Activated B cell treated with CpG ODN at 0.5 μM for 24 hours (primary cell): ENCODE data around the gene CFC1. TPM values are rescaled to one million over a fixed set of nuclear protein-coding genes. Genes with fewer than 3 reads are reported as not detected.
"Not testable (repeated sequence)": the region's sequence is repeated elsewhere in the genome, so short reads cannot be mapped to it uniquely, and the experiment has no call there.

Experiments
- ATAC-seq: fragments of 200-7000 bp; cut with Tn5 transposase; one replicate; pipeline ENCODE4 v1.10.0; 2021; ENCODE audit warnings: low read depth, mild to moderate bottlenecking, moderate library complexity
- CTCF ChIA-PET: fragments of 350-600 bp; sonication (Branson Sonifier 250); formaldehyde crosslinking; loops from one replicate; lab custom pipeline; 2021; ENCODE audit warnings: antibody characterized with exemption; lab: Charles Lee
- POLR2A ChIA-PET: fragments of 350-600 bp; sonication (Branson Sonifier 250); formaldehyde crosslinking; loops from one replicate; lab custom pipeline; 2021; ENCODE audit warnings: antibody characterized with exemption; lab: Charles Lee
- DNase-seq: peaks from one replicate; pipeline ENCODE4 v3.0.0; 2022
- H3K27ac Mint-ChIP-seq: one replicate; pipeline ENCODE4 v1.8.0; 2020; ENCODE audit warnings: mixed read lengths
- H3K27me3 Mint-ChIP-seq: one replicate; pipeline ENCODE4 v1.8.0; 2021; ENCODE audit warnings: mixed read lengths
- H3K36me3 Mint-ChIP-seq: one replicate; pipeline ENCODE4 v1.8.0; 2021; ENCODE audit warnings: low read depth, mixed read lengths
- H3K4me1 Mint-ChIP-seq: one replicate; pipeline ENCODE4 v1.8.0; 2021; ENCODE audit warnings: mixed read lengths
- H3K4me3 Mint-ChIP-seq: one replicate; pipeline ENCODE4 v1.8.0; 2020; ENCODE audit warnings: mild to moderate bottlenecking, mixed read lengths
- H3K9me3 Mint-ChIP-seq: one replicate; pipeline ENCODE4 v1.8.0; 2020; ENCODE audit warnings: mixed read lengths
- intact Hi-C: fragments of 100-400 bp; cut with micrococcal nuclease; formaldehyde crosslinking; loops from one replicate; pipeline ENCODE4 v1.15.1; 2024
- total RNA-seq: library from RNA; stranded (reverse); gene quantifications from 2 replicates; pipeline ENCODE4 v1.2.3, GENCODE V29; 2022

The CFC1 gene
- total RNA-seq, 1 donor from 2014 or later: not detected

DNA sequence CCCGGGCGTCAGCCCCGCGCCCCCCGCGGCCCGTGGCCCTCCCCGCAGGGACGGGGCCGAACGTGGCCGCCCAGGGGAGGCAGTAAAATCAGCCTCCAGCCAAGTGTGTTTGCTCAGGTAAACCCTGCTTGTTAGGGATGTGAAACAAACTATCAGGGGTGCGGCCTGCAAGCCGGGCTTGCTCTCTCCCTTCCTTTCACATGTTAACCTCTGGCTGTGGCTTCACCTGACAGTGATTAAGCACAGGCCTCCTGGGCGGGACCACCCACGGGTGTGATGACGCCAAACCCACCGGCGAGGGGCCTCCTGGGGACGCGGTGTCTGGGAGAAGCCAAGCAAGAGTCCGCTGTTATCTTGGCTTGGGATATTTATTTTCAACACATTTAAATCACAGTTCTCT lies 1.4 kb downstream of the CFC1 start:
- not testable (repeated sequence) for H3K4me1 Mint-ChIP-seq, H3K27me3 Mint-ChIP-seq

DNA sequence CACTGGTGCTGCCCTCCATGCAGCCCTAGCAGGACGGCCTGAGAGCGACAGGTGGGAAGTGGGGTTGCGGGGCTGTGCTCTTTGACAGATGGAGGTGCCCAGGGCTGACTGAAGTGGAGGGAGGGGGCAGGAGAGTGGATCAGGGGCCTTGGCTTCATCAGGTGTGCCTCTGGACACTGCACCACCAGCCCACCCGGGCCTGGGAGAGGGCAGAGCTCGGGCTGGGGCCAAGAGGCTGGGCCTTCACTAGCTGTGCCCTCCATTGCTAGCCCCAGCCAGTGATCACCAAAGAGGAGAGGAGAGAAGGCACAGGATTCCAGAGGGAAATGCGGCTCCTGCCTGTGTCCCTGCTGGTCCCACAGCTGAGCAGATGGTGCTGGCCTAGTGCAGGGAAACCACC lies 2.6 kb downstream of the CFC1 start:
- intact Hi-C loops, ATAC-seq, H3K36me3 Mint-ChIP-seq, POLR2A ChIA-PET, H3K27ac Mint-ChIP-seq, H3K9me3 Mint-ChIP-seq, DNase-seq, H3K4me1 Mint-ChIP-seq, H3K4me3 Mint-ChIP-seq, H3K27me3 Mint-ChIP-seq, CTCF ChIA-PET: not testable (repeated sequence)

More for the DNA sequence above, 1.4 kb downstream of the CFC1 start:
- H3K27ac Mint-ChIP-seq, H3K9me3 Mint-ChIP-seq, DNase-seq, intact Hi-C loops, H3K36me3 Mint-ChIP-seq, CTCF ChIA-PET, POLR2A ChIA-PET, ATAC-seq, H3K4me3 Mint-ChIP-seq: not testable (repeated sequence)

DNA sequence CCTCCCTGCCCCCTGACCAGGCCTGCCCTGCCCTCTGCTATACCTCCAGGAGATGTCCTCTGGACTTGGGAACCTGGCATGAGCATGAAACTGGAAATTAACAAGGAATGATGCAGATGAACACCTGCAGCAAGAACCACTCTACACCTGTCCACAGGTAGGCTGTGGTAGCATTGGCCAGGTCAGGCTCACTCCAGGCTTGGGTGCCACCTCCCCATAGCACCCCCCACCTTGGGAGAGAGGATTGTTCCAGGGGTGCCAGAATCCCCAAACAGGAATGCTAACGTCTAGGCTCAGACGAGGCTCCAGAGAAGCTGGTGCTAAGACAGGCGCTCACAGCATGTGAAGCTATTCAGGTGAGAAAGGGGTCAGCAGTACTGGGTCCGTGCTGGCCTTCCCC lies 5.4 kb downstream of the CFC1 start:
- CTCF ChIA-PET, ATAC-seq, DNase-seq, H3K9me3 Mint-ChIP-seq, H3K27me3 Mint-ChIP-seq, H3K36me3 Mint-ChIP-seq, POLR2A ChIA-PET, H3K4me1 Mint-ChIP-seq, intact Hi-C loops, H3K4me3 Mint-ChIP-seq, H3K27ac Mint-ChIP-seq: not testable (repeated sequence)

DNA sequence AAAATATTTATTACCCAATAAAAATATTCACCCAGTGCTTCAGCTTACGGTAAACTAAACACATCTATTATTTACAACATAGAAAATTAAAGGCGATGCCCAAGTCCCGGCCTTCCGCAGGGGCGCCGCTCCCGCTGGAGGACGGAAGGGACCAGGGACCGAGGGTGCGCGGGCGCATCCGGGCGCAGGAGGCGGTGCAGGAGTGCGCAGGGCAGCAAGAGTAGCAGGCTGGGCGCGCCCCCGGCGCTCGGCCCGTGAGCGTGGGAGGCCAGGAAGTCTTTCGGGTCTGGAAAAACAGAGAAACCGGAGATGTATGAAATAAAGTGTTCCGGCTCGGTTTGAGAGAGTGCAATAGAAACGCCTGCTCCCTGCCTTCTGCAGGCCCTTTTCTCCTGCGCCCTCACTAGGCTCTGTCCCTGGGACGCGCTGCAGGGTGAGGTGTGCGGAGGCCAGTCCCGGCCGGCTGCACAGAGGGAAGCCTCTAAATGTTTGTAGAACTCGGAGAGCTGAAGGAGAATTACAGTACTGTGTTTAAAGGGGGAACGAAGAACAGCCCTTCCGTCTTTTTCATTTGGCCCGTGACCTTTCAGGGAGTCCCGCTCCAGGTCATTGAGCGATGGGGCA lies 6.5 kb downstream of the CFC1 start:
- POLR2A ChIA-PET, H3K9me3 Mint-ChIP-seq, CTCF ChIA-PET, H3K27ac Mint-ChIP-seq, H3K4me1 Mint-ChIP-seq, H3K4me3 Mint-ChIP-seq, DNase-seq, intact Hi-C loops, ATAC-seq, H3K27me3 Mint-ChIP-seq, H3K36me3 Mint-ChIP-seq: not testable (repeated sequence)

DNA sequence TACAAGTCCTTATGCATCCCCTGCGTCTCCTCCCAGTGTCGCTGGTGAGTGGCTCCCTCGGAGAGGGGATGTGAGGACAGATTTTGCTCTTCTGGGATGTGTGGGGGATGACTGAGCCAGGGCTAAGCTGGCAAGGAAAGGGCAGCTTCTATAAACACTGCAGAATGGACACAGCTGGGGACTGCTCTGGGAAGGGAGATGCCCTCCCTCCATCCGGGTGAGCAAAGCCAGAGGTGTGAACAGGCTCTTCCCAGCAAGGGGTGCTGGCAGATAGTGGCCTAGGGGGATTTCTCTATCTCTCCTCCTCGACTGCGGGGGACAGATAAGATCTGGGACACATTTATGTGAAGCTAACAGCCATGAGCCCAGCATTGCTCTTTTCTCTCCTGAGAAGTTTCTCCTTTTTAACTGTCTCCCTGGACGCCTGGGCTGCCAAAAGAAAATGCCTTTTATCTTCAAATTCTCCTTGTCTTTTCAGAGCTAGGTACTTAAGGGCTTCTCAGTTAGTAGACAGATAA lies 8.5 kb downstream of the CFC1 start:
- H3K9me3 Mint-ChIP-seq, H3K4me1 Mint-ChIP-seq, H3K4me3 Mint-ChIP-seq, ATAC-seq, POLR2A ChIA-PET, intact Hi-C loops, DNase-seq, H3K27me3 Mint-ChIP-seq, H3K27ac Mint-ChIP-seq, H3K36me3 Mint-ChIP-seq, CTCF ChIA-PET: not testable (repeated sequence)

- not testable (repeated sequence) for H3K27ac Mint-ChIP-seq
Observed at GRCh38 chr2:130590170-130590841, 9.1 kb downstream of the CFC1 start.

GRCh38 chr2:130588688-130589458 lies 10.5 kb downstream of the CFC1 start:
- DNase-seq, H3K36me3 Mint-ChIP-seq, H3K9me3 Mint-ChIP-seq, H3K27ac Mint-ChIP-seq, H3K4me3 Mint-ChIP-seq, H3K4me1 Mint-ChIP-seq, intact Hi-C loops, CTCF ChIA-PET, H3K27me3 Mint-ChIP-seq, POLR2A ChIA-PET: not testable (repeated sequence)
- peak; percentile 84 for ATAC-seq

More at GRCh38 chr2:130590170-130590841, 9.1 kb downstream of the CFC1 start:
- H3K27me3 Mint-ChIP-seq, DNase-seq, CTCF ChIA-PET, H3K4me1 Mint-ChIP-seq, H3K36me3 Mint-ChIP-seq, H3K4me3 Mint-ChIP-seq, H3K9me3 Mint-ChIP-seq, intact Hi-C loops, ATAC-seq, POLR2A ChIA-PET: not testable (repeated sequence)

DNA sequence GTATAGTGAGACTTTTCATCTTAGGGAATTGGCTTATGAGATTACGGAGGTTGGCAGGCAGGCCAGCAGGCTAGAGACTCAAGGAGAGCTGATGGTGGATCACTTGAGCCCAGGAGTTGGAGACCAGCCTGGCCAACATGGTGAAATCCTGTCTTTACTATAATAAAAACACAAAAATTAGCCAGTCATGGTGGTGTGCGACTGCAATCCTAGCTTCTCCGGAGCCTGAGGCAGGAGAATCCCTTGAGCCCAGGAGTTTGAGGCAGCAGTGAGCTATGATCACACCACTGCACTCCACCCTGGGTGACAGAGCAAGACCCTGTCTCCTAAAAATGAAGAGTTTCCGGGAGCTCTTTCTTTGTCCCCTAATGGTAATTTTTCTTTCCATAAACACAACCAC lies 14.6 kb downstream of the CFC1 start:
- H3K36me3 Mint-ChIP-seq, H3K9me3 Mint-ChIP-seq, POLR2A ChIA-PET: not testable (repeated sequence)

DNA sequence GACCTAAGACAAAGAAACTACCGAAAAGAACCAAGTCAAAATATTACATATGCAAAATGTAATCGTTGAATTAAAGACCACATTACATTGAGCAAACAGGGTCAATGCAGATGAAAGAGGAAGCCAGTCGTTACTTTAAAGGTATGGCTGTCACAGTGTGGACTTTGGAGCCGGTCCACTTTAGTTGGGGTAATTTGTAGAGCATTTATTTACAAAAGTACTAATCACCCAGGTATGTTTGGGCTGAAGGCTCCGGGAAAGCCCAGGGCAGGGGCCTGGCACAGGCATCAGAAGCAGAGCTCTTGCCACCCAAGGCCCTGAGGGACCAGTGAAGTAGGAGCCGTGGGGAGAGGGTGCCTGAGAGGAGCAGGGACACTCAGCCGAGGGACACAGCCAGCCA lies 15.8 kb downstream of the CFC1 start:
- ATAC-seq, POLR2A ChIA-PET, intact Hi-C loops, H3K4me1 Mint-ChIP-seq, CTCF ChIA-PET, H3K9me3 Mint-ChIP-seq, DNase-seq, H3K27ac Mint-ChIP-seq, H3K27me3 Mint-ChIP-seq, H3K36me3 Mint-ChIP-seq, H3K4me3 Mint-ChIP-seq: not testable (repeated sequence)

More for the DNA sequence above, 14.6 kb downstream of the CFC1 start:
- H3K27me3 Mint-ChIP-seq, H3K4me1 Mint-ChIP-seq, H3K4me3 Mint-ChIP-seq, CTCF ChIA-PET, ATAC-seq, DNase-seq, intact Hi-C loops, H3K27ac Mint-ChIP-seq: not testable (repeated sequence)

DNA sequence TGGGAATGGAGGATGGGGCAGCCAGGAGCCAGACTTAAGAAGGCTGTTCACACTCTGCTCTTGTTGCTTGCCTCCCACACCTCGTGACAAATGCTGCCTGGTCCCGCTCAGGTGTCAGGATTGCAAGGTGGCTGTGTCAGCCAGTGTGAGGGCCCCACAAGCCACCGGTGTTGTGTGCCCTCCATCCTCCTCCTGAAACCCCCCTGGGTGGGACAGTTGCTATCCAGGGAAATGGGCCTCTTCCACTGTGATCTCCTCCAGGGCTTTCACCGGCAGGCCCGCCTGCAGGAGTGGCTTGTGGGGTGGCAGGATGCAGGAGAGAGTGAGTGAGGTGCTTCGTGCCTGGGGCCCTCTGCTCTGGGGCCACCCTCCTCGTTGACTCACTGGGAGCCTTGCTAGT lies 16.4 kb downstream of the CFC1 start:
- H3K9me3 Mint-ChIP-seq, intact Hi-C loops: not testable (repeated sequence)

GRCh38 chr2:130581491-130581890 lies 17.9 kb downstream of the CFC1 start:
- CTCF ChIA-PET, ATAC-seq, H3K4me1 Mint-ChIP-seq, H3K9me3 Mint-ChIP-seq, DNase-seq, H3K27ac Mint-ChIP-seq, intact Hi-C loops, H3K27me3 Mint-ChIP-seq, H3K36me3 Mint-ChIP-seq, H3K4me3 Mint-ChIP-seq, POLR2A ChIA-PET: not testable (repeated sequence)

More for the DNA sequence above, 16.4 kb downstream of the CFC1 start:
- DNase-seq, H3K36me3 Mint-ChIP-seq, POLR2A ChIA-PET, CTCF ChIA-PET, H3K4me1 Mint-ChIP-seq, H3K27ac Mint-ChIP-seq, H3K4me3 Mint-ChIP-seq, H3K27me3 Mint-ChIP-seq, ATAC-seq: not testable (repeated sequence)

DNA sequence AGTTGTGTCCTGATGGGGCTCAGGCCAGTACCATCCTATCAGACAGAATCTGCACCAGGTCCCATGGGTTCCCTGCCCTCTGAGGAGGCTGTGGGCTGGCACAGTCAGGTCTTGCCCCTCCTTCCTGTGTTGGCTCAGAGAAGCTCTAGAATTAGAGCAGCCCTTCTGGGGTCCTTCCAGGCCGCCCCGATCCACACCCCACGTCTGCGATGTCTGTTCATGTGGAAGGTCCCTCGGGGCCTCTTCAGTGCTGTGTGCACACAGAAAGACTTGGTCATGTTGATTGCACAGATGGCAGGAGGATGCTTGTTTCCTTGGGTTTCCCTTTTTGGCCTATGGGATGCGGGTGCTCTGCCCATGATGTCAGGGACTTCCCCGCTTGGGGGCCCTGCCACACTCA lies 20.3 kb downstream of the CFC1 start:
- intact Hi-C loops, ATAC-seq, POLR2A ChIA-PET, H3K4me1 Mint-ChIP-seq, H3K27me3 Mint-ChIP-seq, CTCF ChIA-PET, H3K27ac Mint-ChIP-seq, H3K4me3 Mint-ChIP-seq, H3K9me3 Mint-ChIP-seq, H3K36me3 Mint-ChIP-seq, DNase-seq: not testable (repeated sequence)
